Mesothelial cell of epicardium (in vitro differentiated cells): ENCODE data around the gene CNTFR. TPM values are rescaled to one million over a fixed set of nuclear protein-coding genes. Genes with fewer than 3 reads are reported as not detected.

Source experiments
- DNase-seq, 2 experiments: peaks; one replicate each; pipeline ENCODE4 v3.0.0; 2021; ENCODE audit warnings: low spot score in 2 of 2; ENCODE audit not compliant: unreplicated experiment in 2 of 2
- H3K27ac Mint-ChIP-seq: 2 replicates; pipeline ENCODE4 v1.8.0; 2021; ENCODE audit warnings: mixed read lengths
- H3K27me3 Mint-ChIP-seq: 2 replicates; pipeline ENCODE4 v1.8.0; 2021; ENCODE audit warnings: low read depth, mixed read lengths
- H3K36me3 Mint-ChIP-seq: 2 replicates; pipeline ENCODE4 v1.8.0; 2021; ENCODE audit warnings: mixed read lengths
- H3K4me1 Mint-ChIP-seq: 2 replicates; pipeline ENCODE4 v1.8.0; 2021; ENCODE audit warnings: mixed read lengths
- H3K4me3 Mint-ChIP-seq: 2 replicates; pipeline ENCODE4 v1.8.0; 2021; ENCODE audit warnings: mild to moderate bottlenecking, moderate library complexity, mixed read lengths
- H3K9me3 Mint-ChIP-seq: 2 replicates; pipeline ENCODE4 v1.8.0; 2021; ENCODE audit warnings: mixed read lengths
- total RNA-seq: library from RNA; stranded (reverse); gene quantifications from 3 replicates; pipeline ENCODE4 v1.2.1, GENCODE V29; 2021
- TF ChIP-seq, protein P1 (sequence below): fragments of 200-600 bp; sonication (generic); IDR thresholded peaks from one replicate; pipeline ENCODE4 v1.5.0; 2021; ENCODE audit warnings: antibody characterized with exemption; ENCODE audit not compliant: unreplicated experiment

The CNTFR gene
- total RNA-seq, 1 donor from 2014 or later = 28.9 TPM

DNA sequence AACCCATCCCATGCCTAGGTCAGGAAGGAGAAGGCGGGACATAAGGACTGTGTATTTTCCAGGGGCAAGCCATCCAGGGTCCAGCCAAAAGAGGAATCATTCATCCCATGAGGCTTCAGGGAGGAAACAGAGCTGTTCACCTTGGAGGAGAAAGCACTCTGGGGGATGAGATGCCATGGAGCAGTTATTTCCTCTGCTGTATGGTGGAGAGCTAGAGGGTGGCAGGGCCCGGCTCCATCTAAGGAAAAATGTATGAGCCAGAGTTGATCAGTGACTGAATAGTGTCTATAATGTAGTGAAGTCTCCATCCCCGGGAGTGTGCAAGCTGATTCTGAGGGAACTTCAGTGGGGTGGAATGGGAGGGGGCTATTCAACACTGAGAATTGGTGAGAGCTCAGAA lies 74.7 kb downstream of the CNTFR start:
- DNase-seq = no peak
- Mint-ChIP-seq H3K27ac (no peak overlapping the region), H3K27me3 (peaks cover 23% of the 10 kb centered on the region), H3K4me3 (no peak overlapping the region), H3K9me3 (no peaks in the 10 kb centered on the region), H3K36me3 (no peaks in the 10 kb centered on the region), H3K4me1 (peaks cover 5% of the 10 kb centered on the region)
- TF ChIP-seq, protein P1, sequence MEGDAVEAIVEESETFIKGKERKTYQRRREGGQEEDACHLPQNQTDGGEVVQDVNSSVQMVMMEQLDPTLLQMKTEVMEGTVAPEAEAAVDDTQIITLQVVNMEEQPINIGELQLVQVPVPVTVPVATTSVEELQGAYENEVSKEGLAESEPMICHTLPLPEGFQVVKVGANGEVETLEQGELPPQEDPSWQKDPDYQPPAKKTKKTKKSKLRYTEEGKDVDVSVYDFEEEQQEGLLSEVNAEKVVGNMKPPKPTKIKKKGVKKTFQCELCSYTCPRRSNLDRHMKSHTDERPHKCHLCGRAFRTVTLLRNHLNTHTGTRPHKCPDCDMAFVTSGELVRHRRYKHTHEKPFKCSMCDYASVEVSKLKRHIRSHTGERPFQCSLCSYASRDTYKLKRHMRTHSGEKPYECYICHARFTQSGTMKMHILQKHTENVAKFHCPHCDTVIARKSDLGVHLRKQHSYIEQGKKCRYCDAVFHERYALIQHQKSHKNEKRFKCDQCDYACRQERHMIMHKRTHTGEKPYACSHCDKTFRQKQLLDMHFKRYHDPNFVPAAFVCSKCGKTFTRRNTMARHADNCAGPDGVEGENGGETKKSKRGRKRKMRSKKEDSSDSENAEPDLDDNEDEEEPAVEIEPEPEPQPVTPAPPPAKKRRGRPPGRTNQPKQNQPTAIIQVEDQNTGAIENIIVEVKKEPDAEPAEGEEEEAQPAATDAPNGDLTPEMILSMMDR = no peak

DNA sequence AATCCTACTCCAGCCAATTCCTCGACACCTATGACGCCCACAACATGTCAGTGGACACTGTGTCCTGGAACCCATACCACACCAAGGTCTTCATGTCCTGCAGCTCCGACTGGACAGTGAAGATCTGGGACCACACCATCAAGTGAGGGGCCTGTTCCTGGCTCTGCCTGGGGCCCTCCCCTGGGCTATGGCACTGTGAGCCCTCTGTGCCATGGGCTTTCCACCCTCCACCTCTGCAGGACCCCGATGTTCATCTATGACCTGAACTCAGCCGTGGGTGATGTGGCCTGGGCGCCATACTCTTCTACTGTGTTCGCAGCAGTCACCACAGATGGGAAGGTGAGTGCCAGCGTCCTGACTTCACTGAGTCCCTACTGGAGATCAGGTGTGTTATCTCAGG lies 75.1 kb downstream of the CNTFR start:
- no peak overlapping the region for H3K27ac Mint-ChIP-seq
- H3K4me1 Mint-ChIP-seq = peaks cover 5% of the 10 kb centered on the region
- peaks cover 20% of the 10 kb centered on the region for H3K27me3 Mint-ChIP-seq
- TF ChIP-seq, protein P1 = no peak
- no peak overlapping the region for H3K4me3 Mint-ChIP-seq
- no peaks in the 10 kb centered on the region for H3K36me3 Mint-ChIP-seq
- H3K9me3 Mint-ChIP-seq = no peaks in the 10 kb centered on the region
- DNase-seq = no peak

DNA sequence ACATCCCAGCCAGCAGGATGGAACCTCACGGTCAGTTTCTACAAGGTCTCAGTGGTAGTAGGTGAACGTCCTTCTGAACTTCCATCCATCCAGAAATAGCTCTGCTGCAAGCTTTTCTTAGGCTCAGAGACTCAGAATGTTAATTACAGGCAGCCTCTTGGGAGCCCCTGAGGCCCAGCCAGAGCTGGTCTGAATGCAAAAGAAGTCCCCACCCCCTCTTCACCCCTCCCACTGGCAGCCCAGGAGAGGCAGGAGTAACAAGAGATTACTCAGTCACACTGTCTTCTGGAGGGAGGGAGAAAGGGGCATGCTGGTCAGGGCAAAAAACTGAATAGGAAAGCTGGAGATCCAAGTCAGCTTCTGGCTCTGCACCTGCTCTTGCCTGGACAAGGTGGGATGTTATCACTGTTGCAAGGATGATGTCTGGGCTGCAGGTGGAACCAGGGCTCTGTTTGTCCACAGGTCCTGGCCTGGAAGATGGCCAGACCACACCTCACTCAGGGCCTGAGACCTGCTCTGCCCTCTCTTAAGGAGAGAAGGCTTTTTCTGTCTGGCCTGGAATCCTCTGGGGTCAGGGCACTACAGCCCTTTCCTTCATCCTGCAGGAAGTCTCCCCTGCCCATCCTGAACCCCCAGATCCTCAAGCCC lies 75.8 kb downstream of the CNTFR start:
- Mint-ChIP-seq H3K27me3 (peaks cover 14% of the 10 kb centered on the region), H3K27ac (no peak overlapping the region), H3K4me3 (no peak overlapping the region), H3K4me1 (peaks cover 5% of the 10 kb centered on the region), H3K9me3 (no peaks in the 10 kb centered on the region), H3K36me3 (no peaks in the 10 kb centered on the region)
- TF ChIP-seq, protein P1 = no peak
- DNase-seq = no peak

DNA sequence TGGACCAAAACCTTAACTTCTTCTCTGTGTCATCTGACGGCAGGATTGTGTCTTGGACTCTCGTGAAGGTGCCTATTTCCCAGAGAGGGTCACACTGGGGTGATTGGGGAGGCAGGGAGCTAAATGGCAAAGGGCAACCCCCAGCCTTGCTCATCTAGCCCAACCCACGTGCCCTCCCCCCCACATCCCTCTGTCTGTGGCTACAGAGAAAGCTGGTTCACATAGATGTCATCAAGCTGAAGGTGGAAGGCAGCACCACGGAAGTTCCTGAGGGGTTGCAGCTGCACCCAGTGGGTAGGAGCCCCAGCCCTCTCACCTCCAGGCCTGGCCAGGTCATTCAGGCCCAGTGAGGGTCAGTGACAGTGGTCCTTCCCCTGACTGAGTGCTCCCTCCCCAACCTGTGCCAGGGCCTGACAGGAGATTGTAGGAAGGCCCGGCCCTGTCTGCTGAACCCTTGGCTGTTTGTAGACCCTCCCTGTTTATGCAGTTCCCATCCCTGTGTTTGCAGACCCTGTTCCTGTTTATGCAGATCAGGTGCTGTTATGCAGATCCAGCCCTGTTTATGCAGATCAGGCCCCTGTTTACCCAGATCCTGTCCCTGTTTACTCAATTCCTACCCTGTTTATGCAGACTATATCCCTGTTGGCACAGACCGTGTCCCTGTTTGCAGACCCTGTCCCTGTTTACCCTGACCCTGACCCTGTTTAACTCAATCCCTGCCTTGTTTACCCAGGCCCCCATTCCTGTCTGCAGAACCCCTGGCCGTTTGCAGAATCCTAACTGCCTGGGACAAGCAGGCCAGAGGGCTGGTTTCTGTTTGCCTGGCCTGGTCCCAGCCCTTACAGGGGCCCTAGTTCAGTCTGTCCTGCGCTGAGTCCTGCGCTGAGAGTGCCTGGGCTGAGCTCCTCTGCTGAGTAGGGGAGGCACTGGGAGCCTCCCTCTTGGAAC lies 77.1 kb downstream of the CNTFR start:
- TF ChIP-seq, protein P1 = no peak
- DNase-seq = no peak
- Mint-ChIP-seq H3K36me3 (no peaks in the 10 kb centered on the region), H3K27ac (no peak overlapping the region), H3K4me3 (no peak overlapping the region), H3K27me3 (peaks cover 8% of the 10 kb centered on the region), H3K4me1 (peaks cover 5% of the 10 kb centered on the region), H3K9me3 (no peaks in the 10 kb centered on the region)

DNA sequence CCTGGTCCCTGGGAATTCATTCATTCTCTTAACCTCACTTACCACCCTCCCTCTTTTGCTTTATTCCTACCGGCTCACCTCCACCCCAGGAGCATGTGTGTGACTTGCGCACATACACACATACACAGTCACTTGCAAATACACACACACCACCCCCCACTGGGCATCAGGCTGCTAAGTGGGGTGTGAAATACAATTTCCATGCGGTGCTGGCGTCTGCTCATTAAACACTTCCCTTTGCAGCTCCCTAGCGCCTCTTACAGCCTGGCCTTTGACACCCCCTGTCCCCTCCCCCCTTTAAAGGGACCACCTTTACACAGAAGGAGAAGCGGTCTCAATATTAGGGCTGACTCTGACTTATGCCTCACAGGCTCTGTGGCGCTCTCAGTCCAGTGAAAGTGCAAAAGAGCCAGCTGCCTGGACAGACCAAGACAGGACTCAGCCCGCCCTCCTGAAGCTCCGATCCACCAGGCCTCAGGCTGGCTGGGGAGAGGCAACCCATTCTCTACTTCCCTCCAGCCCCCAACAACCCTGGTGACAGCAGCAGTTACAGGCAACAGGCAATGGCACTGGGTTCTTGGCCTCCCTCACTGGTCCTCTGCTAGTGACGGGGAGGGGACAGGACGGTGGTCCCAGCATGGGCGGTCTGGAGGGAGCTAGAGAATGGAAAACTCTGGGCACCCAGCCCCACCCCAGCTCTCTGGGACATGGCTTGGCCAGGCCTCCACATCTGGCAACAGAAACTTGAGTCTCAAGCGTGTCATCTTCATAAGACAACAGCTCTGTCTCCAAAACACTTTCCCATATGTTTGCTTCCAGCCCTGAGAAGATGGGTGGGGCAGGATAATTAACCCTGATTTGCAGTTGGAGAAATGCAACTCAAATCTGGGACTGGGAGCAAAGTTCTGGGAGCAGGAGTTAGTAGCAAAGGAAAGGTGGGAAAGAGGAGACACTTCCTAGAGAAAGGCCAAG lies 78.7 kb downstream of the CNTFR start:
- DNase-seq = no peak
- H3K9me3 Mint-ChIP-seq = no peaks in the 10 kb centered on the region
- H3K27me3 Mint-ChIP-seq = peaks cover 6% of the 10 kb centered on the region
- no peak overlapping the region for H3K27ac Mint-ChIP-seq
- H3K36me3 Mint-ChIP-seq = no peaks in the 10 kb centered on the region
- TF ChIP-seq, protein P1 = no peak
- H3K4me1 Mint-ChIP-seq = peaks cover 5% of the 10 kb centered on the region
- no peak overlapping the region for H3K4me3 Mint-ChIP-seq
